Caki2 (cell line): Measurements from ENCODE around the gene IREB2. TPM values are rescaled to one million over a fixed set of nuclear protein-coding genes. Genes with fewer than 3 reads are reported as not detected.

ENCODE experiments used
- total RNA-seq: library from RNA; depleted of rRNA; stranded (reverse); fragments of >200 nt; shearing (Covaris generic); gene quantifications from 2 replicates; pipeline ENCODE4 v1.2.3, GENCODE V29; 2014; ENCODE audit warnings: low replicate concordance; rRNA removed

Gene IREB2
- total RNA-seq, 1 experiment from 2014 or later = 10.9 TPM

Other genes starting within 250 kb of the IREB2 start
- gene ACSBG1, start 203.7 kb upstream of the IREB2 start, total RNA-seq = not detected in 2 replicates
- not detected in 2 replicates for gene DNAJA4, start 173.7 kb upstream of the IREB2 start, total RNA-seq
- gene SKIC8, start 138.6 kb upstream of the IREB2 start, total RNA-seq = 58.7 and 90.7 TPM in 2 replicates
- not detected in 2 replicates for gene CRABP1, start 97.9 kb upstream of the IREB2 start, total RNA-seq
- gene HYKK, start 69.4 kb downstream of the IREB2 start, total RNA-seq = 0.84 and 7.6 TPM in 2 replicates
- 336 and 343 TPM in 2 replicates for gene PSMA4, start 102.2 kb downstream of the IREB2 start, total RNA-seq
- 9.0 and 44.5 TPM in 2 replicates for gene CHRNA5, start 127.3 kb downstream of the IREB2 start, total RNA-seq
- not detected in 2 replicates for gene CHRNA3, start 182.8 kb downstream of the IREB2 start, total RNA-seq
- gene CHRNB4, start 203.0 kb downstream of the IREB2 start, total RNA-seq = 6.5 TPM in 1 of 2 replicates, not detected in the other